ENCODE data around the gene PREX1.
A peak's percentile ranks its signal among the peaks of the same experiment; 100 is the strongest.
"Not testable (repeated sequence)": the region's sequence is repeated elsewhere in the genome, so short reads cannot be mapped to it uniquely, and the experiment has no call there.

Gene PREX1

GRCh38 chr20:48827855-48828733, at the start of gene PREX1:
PREX1 (minus strand) TSS chr20:48827999; CDS start chr20:48827860, 139 bp downstream.
- peak; percentile 88 for DNase-seq

DNA sequence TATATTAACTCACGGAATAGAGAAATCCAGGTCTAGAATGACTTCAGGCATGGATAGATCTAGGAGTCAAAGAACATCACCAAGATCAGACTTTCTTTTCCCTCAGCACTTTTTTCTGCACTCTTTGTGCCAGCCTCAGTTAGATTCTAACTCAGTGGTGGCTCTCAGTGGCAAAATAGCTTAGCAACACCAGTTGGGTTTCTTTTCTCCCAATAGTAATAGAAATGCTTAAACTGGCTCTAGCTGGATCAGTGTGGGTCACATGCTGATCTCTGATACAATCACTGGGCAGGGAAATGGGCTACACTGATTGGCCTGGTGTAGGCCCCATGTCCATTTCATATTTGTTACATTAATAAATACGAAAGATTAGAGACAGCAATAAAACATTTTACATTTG, 49.5 kb upstream of the PREX1 start:
- DNase-seq, result no peak

DNA sequence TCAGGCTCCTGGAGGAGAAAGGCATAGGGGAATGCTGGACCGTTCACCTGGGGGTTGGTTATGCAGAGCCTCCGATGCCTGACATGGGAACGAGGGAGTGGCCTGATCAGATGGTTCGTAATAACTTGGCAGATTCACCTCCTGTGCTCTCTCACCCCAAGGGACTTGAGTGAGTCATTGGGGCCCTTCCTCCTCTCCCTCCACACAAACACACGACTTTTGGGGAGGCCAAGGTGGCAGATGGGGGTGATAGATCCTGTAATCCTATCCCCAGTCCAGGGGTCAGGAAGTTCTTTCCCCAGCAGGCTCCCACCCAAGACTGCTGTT, 48.1 kb upstream of the PREX1 start:
- no peak for DNase-seq

DNA sequence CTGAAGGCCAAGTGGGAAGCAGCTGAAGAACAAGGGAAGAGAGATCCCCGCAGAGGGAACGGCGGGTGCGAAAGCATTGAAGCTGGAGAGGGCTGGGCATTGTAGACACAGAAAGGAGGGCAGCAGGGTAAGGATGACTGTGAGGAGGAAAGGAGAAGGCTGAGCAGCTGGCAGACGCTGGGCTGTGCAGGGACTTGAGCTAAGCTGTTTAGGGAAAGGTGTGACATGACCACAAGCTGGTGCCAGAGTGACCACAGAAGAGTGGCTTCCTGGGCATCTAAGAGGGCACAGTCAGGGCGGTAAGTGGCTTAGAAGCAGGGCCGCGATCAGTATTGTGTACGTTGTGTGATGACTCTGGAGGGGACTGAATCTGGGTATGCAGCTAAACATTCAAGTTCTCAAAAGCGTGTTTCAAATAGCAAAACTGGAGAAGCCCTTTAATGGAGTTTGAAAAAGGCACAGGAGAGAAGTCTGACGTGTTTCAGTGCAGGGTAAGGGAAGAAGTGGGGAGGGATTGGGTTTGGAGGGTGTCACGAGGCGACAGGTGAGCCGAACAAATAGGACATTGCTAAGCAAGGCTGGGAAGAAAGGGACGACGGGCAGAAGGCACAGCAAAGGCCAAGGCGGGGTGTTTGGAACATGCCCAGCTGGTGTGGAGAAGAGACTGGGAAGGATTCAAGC, 47.6 kb upstream of the PREX1 start:
- no peak for DNase-seq

DNA sequence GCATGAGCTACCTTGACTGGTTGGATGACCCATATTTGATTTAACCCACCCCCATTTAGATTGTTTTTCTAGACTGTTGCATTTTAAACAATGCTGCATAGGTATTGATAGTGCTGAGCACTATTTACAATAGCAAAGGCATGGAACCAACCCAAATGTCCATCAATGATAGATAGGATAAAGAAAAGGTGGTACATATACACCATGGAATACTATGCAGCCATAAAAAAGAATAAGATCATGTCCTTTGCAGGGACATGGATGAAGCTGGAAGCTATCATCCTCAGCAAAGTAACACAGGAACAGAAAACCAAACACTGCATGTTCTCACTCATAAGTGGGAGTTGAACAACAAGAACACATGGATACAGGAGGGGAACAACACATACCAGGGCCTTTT, 41.6 kb upstream of the PREX1 start:
- not testable (repeated sequence) for DNase-seq

- DNase-seq, result no peak
Measured at GRCh38 chr20:48866936-48867335, 39.1 kb upstream of the PREX1 start.

GRCh38 chr20:48864738-48865318, 37.0 kb upstream of the PREX1 start:
- no peak for DNase-seq

- no peak for DNase-seq
Measured at GRCh38 chr20:48864254-48864653, 36.5 kb upstream of the PREX1 start.

- no peak for DNase-seq
Measured at GRCh38 chr20:48862279-48862678, 34.5 kb upstream of the PREX1 start.

DNA sequence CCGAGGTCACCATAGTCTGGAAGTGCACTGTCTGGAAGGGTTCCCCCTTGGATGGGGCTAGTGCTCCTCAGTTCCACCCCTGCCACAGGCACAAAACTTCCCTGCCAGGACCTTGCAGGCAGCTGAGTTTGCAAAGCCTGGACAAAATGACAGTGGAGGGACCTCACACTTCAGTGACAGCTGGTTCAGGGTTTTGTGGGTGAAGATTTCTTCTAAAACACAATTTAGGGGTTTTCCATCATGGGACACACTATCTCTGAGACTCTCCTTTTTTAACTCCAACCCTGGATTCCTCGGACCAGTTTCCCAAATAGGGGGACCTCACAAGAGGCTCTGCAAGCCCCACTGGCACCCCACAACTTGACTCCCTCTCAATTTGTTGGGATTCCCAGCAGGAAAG, 33.6 kb upstream of the PREX1 start:
- no peak for DNase-seq

DNA sequence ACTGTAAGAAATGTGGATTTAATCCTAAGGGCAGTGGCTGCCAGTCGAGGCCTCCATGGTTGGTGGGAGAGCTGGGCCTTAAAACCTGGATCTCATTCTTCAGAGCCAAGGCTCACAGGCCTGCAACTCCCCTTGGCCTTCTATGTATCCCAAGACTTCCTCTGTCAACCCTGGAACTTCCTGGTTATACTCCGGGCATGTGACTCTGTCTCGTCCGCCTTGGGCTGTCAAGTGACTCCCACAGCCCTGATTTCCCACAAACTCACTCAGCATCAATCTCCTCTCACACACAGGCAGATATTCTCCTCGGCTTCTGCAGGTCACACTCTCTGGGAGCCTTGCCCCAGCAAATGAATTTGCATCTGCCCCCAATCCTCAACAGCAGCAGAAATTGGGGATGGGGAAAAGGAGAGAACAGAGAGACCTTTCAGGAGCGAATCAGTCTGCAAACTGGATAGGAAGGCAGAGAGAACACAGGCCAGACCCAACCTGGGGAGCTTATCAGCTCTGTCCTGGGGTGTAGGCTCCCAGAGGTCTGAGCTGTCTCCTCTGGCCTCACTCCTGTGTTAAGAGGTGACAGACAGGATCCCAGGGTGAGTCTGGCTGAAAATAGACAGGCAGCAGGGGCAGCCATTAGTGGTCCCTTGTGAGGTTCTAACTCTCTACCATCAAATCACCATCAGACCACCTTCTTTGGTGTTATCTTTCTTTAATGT, 30.4 kb upstream of the PREX1 start:
- DNase-seq, result no peak

GRCh38 chr20:48856130-48856529, 28.3 kb upstream of the PREX1 start:
- DNase-seq, result no peak

- no peak for DNase-seq
Measured at GRCh38 chr20:48855046-48855445, 27.2 kb upstream of the PREX1 start.

DNA sequence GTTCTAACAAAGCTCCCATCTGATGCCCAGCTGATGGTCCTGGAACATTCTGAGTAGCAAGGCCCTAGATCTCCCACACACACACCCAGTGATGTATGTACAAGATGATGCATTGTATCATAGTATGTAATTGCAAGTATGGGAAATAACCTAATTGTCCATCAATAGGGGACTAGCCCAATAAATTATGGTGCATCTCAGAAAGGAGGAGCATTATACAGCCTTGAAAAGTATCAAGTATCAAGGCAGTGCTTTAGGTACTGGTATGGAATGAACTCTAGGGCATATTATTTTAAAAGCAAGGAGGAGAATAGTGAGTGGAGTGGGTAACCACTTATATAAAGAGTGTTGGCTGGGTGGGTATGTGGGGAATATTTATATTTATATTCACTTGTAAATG, 24.8 kb upstream of the PREX1 start:
- DNase-seq, result no peak

- no peak for DNase-seq
Measured at GRCh38 chr20:48851579-48851978, 23.8 kb upstream of the PREX1 start.

- no peak for DNase-seq
Measured at GRCh38 chr20:48850977-48851299, 23.1 kb upstream of the PREX1 start.

DNA sequence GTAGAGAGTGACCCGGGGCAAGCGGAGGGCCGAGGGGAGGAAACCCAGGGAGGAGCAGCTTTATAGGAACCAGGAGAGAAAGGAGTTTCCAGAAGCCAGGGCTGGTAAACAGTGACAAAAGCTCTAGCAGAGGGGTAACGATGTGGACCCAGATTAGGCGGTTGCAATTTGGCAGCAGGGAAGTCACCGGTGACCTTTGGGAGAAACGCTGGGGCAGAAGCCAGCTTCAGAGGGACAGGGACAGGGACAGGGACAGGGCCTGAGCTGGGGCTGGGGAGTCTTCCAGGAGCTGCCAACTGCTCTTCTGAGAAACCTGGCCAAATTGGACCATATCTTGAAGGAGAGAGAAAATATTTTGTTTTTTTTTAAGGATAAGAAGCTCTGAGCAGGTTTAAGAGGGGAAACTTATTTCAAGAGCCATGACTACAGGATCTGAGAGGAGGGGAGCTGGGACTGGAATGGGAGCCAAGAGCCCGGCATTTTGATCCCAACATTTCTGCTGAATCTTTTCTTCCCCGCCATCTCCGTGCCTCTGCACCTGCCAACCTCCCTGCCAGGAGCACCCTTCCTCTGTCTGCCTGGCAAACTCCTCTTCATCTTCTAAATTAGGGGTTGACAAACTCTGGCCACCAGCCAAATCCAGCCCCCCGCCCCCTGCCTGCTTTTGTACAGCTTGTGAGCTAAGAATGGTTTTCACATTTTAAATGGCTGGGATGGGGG, 22.6 kb upstream of the PREX1 start:
- DNase-seq, result no peak

GRCh38 chr20:48849779-48850178, 22.0 kb upstream of the PREX1 start:
- DNase-seq, result no peak

DNA sequence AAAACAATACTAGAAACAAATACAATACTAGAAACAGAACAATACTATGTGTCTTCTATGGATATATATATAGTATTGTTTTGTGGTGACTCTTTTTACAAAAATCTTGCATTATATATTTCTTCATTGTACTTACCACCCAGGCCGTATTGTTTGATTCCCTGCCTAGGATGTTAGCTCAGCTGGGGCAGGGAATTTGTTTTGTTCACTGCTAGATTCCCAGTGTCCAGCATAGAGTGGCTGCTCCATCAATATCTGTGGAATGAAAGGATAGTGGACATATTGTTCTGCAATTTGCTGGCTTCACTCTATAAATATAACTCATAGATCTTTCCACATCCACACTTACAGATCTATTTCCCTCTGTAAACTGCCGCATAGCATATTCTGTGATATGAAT, 21.5 kb upstream of the PREX1 start:
- DNase-seq, result no peak

DNA sequence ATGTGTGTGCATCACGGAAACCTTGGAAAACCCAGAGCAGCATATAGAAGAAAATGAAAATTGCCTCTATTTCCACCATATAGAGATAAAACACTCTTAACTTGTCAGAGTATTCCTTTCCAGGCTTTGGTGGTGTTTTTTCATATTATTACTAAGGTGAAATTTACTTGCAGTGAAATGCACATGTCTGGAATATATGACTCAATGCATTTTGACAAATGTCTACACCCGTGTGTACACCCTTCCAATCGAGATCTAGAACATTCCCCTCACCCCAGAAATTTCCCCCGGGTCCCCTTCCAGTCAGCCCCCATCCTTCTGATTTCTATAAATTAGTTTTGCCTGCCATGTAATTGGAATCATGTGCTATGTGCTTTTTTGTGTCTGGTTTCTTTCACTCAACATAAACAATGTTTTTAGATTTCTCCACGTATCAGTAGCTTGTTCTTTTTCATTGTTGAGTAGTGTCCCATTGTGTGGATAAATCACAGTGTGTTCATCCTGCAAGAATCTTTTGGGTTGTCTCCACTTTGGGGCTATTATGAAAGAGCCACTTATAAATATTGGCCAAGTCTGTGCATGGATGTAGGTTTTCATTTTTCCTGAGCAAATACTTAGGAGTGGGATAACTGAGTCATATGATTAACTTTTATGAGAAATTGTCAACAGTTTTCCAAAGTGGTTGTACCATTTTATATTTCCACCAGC, 19.9 kb upstream of the PREX1 start:
- DNase-seq, result no peak

DNA sequence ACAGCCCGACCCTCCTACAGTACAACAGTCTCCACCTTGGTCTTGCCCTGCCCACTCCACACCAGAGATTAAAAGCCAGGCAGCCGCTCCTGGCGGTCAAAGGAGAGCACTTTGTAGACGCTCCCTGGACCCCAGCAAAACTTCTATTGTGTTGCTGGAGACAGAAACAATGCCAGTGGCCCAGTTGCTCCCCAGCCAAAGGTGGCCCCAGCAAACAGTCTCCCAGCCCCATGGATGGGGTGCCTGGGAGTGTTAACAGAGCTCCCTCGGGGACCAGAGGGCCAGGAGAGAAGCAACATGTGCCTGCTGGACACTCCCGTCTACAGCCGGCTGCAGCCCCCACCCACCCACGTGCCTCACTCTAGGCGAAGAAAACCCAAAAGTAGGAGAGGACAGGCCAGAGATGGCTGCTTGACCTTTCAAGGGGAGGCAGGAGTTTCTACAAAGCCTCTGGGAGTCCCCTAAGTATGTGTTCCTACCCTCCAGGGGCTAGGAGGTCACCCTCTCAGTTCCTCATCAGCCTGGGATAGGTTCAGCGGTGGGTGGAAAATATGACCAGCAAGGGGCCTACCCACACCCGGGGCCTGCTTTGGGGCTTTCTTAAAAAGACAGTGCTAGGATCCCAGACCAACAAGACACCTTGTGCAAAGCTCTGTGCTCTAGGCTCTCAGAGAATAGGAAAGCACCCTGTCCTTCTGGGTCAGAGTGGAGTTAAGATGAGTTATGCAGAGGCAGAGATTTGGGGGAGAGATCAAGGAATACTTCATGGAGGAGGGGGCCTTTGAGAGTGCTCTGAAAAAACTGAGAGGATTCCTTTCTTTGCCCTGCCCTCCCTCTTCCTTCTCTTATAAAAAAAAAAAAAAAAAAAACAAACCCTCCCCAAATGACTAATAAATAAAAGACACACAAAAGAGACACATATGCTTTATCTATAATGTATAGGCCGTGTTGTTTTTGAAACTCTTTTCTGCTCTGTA, 19.0 kb upstream of the PREX1 start:
- peak; percentile 40 for DNase-seq
